HG02938 (cell line): ENCODE results near the gene ZNF573.
A peak's percentile ranks its signal among the peaks of the same experiment; 100 is the strongest.
"Not testable (repeated sequence)": the region's sequence is repeated elsewhere in the genome, so short reads cannot be mapped to it uniquely, and the experiment has no call there.

Experiments used
- ATAC-seq: cut with Tn5 transposase; IDR thresholded peaks from one replicate; pipeline ENCODE4 v1.9.1; 2021; ENCODE audit warnings: mild to moderate bottlenecking, moderate library complexity; ENCODE audit not compliant: unreplicated experiment

The ZNF573 gene

GRCh38 chr19:37779127-37780005 is at the start of gene ZNF573:
TSS of gene ZNF573 (minus strand) at chr19:37779586. CDS start at chr19:37773729, 5,857 bp downstream.
- ATAC-seq: peak; percentile 89

GRCh38 chr19:37817180-37817981 is 38.0 kb upstream of the ZNF573 start:
- ATAC-seq: no peak

DNA sequence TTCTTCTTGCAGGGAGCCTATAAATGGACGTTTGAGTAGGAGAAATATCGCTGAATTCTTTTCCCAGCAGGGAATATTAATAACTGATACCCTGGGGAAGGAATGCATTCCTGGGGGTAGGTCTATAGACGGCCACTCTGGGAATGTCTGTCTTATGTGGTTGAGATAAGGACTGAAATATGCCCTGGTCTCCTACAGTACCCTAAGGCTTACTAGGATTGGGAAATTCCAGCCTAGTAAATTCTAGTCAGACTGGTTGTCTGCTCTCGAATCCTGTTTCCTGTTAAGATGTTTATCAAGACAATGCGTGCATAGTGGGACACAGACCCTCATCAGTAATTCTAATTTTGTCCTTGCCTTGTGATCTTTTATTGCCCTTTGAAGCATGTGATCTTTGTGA is 36.2 kb upstream of the ZNF573 start:
- ATAC-seq: not testable (repeated sequence)

DNA sequence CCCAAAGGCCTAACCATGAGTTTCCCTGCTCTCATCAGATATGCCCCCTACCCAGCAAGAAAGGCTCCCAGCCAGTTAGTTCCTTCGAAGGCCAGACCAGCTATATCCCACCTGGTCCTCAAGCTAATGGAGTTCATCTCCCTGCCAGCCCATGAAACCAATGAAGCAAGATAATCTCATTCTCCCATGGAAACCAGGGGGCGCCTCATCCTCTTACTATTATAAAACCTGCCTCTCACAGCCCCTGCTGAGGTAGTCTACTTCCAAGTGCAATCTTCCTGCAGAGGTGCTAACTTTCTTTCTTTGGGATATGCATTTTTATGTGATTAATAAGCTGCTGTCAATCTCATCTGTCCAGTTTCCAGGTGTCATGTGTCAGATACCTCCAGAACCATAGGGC is 34.0 kb upstream of the ZNF573 start:
- no peak for ATAC-seq

DNA sequence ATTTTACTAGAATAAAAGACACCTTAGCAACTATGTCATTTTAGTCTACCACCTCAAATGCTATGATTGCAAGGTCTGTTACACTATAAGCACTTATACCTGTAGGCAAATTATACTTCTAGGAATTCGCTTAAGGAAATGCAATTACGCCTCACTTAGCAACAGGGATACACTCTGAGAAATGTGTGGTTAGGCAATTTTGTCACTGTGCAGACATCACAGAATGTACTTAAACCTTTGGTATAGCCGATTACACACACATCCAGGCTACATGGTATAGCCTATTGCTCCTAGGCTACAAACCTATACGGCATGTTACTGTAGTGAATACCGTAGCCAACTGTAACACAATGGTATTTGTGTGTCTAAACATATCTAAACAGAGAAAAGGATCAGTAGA is 30.0 kb upstream of the ZNF573 start:
- no peak for ATAC-seq

GRCh38 chr19:37803249-37803840 is 24.0 kb upstream of the ZNF573 start:
- no peak for ATAC-seq

DNA sequence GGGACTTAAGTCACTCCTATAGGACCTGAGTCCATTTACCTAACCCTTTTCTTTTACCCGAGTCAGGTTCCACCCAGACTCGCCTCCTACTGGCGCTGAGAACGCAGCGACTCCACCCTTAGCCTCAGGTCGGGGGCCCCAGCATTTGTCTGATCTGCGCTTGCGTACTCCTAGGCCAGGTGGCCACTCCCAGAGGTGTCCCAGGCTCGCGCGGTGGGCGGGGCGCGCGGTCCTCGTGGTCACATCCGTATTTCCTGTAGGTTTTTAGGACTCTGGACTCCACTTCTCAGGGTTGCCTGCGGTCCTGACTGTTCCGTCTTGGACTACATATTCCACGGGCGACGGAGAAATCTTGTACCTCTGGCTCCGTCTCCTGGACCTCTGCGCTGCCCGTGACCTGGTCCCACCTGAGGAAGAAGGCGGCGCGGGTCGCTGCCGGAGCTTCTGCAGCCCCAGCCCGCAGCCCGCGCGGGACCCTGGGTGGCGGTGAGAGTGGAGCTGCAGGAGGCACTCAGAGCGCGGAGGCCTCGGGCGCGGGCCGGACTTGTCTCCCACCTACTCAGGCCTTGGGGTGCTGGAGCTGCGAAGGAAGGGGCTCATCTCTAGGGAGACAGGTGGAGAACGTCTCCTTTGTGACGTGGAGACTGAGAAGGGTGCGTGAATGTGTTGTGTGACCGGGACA is 11.0 kb upstream of the ZNF573 start:
- ATAC-seq: no peak

DNA sequence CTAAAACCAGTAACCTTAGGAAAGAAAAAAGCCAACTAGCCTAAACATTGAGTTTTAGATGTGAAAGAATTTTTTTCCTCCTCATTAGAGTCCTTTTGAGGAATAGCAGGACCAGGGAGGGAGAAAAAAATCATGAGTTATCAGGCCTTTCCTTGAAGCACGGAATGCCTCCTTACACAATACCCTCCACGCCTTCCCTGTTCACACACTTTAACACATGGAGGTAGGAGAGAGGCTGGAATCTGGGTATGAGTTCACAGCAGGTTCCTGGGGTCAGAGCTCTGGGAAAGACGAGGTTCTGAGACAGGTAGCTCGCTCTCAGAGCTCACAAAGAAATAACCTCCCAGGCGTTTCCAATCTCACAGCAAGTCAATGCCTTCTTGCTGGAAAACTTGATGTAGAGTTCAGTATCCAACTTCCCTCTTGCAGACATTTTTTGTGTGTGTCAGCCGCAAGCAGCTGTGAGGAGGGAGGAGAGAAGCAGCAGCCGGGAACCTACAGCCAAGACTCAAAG is 716 bp downstream of the ZNF573 start:
- no peak for ATAC-seq

GRCh38 chr19:37770985-37771384 is 8.4 kb downstream of the ZNF573 start:
- no peak for ATAC-seq

- no peak for ATAC-seq
These were observed 15.9 kb downstream of the ZNF573 start for GRCh38 chr19:37763488-37763887.

DNA sequence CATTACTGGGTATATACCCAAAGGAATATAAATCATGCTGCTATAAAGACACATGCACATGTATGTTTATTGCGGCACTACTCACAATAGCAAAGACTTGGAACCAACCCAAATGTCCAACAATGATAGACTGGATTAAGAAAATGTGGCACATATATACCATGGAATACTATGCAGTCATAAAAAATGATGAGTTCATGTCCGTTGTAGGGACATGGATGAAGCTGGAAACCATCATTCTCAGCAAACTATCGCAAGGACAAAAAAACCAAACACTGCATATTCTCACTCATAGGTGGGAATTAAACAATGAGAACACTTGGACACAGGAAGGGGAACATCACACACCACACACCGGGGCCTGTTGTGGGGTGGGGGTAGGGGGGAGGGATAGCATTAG is 21.7 kb downstream of the ZNF573 start:
- not testable (repeated sequence) for ATAC-seq

DNA sequence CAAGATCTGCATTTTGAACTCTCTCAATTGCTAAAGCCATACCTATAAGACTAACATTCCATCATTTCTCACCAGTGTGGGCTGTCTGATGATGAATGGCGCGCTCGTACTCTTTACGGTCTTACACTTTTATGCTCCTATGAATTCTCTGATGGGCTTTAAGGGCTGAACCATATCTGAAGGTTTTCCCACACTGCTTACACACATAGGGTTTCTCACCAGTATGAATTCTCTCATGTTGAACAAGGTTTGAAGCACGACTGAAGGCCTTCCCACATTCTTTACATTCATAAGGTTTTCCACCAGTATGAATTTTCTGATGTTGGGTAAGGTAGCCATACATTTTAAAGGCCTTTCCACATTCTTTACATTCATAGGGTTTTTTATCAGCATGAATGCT is 41.0 kb downstream of the ZNF573 start:
- ATAC-seq: no peak

GRCh38 chr19:37725181-37725580 is 54.2 kb downstream of the ZNF573 start:
- ATAC-seq: no peak

- ATAC-seq: no peak
These were observed 59.5 kb downstream of the ZNF573 start for GRCh38 chr19:37719927-37720265.

DNA sequence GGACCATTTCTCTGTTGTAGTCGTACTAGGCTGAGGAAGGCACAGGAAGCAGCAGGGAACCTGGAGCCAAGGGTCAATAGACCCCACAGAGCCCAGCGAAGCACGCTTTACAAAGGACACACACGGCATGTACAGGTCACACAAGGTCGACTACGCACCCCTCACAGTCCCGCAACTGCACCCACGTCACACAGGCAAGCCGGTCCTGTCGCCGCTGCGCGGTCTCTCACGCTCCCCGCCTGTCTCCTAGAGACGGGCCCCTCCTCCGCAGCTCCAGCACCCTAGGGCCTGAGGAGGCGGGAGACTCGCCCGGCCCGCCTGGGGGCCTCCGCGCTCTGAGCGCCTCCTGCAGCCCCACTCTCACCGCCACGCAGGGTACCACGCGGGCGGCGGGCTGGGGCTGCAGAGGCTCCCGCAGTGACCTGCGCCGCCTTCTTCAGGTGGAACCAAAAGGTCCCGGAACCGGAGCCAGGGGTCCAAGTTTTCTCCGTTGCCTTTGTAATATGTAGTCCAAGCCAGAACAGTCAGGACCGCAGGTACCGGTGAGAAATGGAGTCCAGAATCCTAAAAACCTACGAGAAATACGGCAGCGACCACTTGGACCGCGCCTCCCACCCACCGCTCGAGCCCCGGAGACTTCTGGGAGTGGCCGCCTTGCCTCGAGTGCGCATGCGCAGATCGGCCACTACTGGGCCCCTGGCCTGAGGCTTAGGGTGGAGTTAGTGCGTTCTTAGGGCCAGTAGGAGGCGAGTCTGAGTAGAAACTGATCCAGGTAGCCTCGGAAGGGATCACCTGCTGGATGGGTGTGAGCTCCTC is 60.1 kb downstream of the ZNF573 start, which contains the start of gene ZNF607:
Gene ZNF607, minus strand, starts transcription at position 651 of the 816 bp plus-strand sequence. CDS start 8,143 bp downstream, outside the sequence.
- peak; percentile 91 for ATAC-seq

DNA sequence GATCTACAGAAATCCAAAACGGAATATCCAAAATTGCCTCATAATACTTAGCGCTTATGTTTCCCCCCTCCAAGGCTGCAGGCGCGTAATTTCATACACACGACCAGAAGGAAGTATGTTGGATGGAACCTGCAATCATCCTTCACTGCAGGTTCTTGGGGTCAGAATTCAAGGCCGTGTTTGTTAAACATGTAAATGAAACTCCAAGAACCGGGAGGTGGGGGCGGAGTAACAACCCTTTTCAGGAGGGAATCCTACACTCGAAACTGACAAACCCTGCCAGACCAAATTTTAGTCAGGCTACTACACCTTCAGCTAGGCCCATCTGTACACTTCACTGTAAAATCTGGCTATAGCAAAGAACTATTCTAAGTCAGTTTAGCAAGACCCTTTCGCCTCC is 61.1 kb downstream of the ZNF573 start:
- ATAC-seq: no peak

DNA sequence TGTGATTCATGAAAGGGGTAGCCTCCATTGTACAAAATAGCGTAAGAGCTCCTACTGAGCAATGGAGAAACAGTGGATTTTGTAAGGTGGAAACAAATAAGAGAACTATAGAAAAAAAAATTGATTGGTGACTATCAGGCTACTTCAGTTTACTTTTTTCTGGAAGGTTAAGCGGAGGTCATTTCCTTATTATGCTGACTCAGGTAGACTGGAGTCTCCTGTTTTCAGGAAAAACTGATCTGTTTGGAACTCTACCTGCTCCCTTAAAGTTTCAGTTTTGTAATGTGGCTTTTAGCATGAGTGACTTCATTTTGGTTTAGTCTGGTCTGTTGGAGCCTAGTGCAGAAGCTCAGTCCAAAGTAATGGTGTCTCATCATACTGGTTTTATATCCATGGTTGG is 63.2 kb downstream of the ZNF573 start:
- ATAC-seq: no peak

DNA sequence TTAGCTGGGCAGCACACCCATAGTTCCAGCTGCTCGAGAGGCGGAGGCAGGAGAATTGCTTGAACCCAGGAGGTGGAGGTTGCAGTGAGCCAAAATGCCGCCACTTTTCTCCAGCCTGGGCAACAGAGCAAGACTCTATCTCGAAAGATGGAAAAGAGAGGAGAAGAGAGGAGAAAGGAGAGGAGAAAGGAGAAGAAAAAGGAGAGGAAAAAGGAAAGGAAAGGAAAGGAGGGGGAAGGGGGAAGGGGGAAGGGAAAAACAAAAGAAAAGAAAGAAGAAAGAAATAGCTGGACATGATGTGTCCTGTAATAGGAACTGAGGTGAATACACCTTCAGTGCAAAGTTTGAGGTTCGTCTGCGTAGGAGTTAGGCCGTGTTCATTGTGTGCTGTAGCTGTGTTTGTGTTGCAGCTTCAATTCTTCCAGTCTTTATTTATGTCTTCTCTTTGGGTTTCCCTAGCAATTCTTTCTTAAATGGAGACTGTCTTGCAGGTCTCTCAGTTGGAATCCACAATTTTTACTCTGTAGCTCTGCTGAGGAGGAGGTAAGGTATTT is 73.3 kb downstream of the ZNF573 start:
- ATAC-seq: no peak

DNA sequence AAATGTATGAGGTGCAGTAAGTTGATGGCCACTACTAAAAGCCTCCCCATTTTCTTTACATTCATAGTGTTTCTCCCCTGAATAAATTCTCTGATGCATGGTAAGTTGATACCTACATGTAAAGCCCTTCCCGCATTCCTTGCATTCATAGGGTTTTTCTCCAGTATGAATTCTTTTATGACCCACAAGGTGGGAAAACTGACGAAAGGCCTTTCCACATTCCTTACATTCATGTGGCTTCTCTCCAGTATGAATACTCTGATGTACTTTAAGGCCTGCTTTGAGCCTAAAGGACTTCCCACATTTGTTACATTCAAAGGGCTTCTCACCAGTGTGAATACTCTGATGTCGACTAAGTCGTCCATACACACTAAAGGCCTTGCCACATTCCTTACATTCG is 80.3 kb downstream of the ZNF573 start:
- no peak for ATAC-seq

DNA sequence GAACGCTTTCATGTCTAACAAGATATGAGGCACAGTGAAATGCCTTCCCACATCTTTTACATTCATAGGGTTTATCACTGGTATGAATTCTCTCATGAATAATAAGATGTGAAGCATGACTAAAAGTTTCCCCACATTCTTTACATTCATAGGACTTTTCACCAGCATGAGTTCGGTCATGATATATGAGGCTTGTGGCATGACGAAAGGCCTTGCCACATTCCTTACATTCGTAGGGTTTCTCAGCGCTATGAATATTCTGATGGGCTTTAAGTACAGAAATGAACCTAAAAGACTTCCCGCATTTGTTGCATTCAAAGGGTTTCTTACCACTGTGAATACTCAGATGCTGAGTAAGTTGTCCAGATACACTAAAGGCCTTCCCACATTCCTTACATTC is 81.2 kb downstream of the ZNF573 start:
- ATAC-seq: no peak
